Fibroblast of skin of back (primary cell): ENCODE results near the gene AMER2.
"Not testable (repeated sequence)": the region's sequence is repeated elsewhere in the genome, so short reads cannot be mapped to it uniquely, and the experiment has no call there.

Source experiments
- DNase-seq: peaks from one replicate; pipeline ENCODE4 v3.0.0-alpha.2; 2013

AMER2 gene

GRCh38 chr13:25181597-25181996 lies 9.5 kb upstream of the AMER2 start:
- DNase-seq: no peak

GRCh38 chr13:25180775-25181537 lies 8.9 kb upstream of the AMER2 start:
- no peak for DNase-seq

GRCh38 chr13:25179832-25180774 lies 8.0 kb upstream of the AMER2 start:
- DNase-seq: no peak

- no peak for DNase-seq
Observed at GRCh38 chr13:25179011-25179410, 6.9 kb upstream of the AMER2 start.

- DNase-seq: no peak
Observed at GRCh38 chr13:25178070-25178469, 6.0 kb upstream of the AMER2 start.

GRCh38 chr13:25177636-25178035 lies 5.5 kb upstream of the AMER2 start:
- DNase-seq: no peak

GRCh38 chr13:25177012-25177411 lies 4.9 kb upstream of the AMER2 start:
- DNase-seq: no peak

- DNase-seq: no peak
Observed at GRCh38 chr13:25175431-25175830, 3.3 kb upstream of the AMER2 start.

- no peak for DNase-seq
Observed at GRCh38 chr13:25175026-25175425, 2.9 kb upstream of the AMER2 start.

GRCh38 chr13:25174304-25174703 lies 2.2 kb upstream of the AMER2 start:
- DNase-seq: no peak

- DNase-seq: no peak
Observed at GRCh38 chr13:25172303-25172630, 179 bp upstream of the AMER2 start.

GRCh38 chr13:25171170-25171516 lies 945 bp downstream of the AMER2 start:
- DNase-seq: no peak

- no peak for DNase-seq
Observed at GRCh38 chr13:25170554-25171111, 1.5 kb downstream of the AMER2 start.

GRCh38 chr13:25169951-25170553 lies 2.0 kb downstream of the AMER2 start:
- DNase-seq: no peak

GRCh38 chr13:25169356-25169755 lies 2.7 kb downstream of the AMER2 start:
- no peak for DNase-seq

GRCh38 chr13:25168790-25169189 lies 3.3 kb downstream of the AMER2 start:
- no peak for DNase-seq

- no peak for DNase-seq
Observed at GRCh38 chr13:25167382-25168174, 4.5 kb downstream of the AMER2 start.

GRCh38 chr13:25166306-25166705 lies 5.8 kb downstream of the AMER2 start:
- DNase-seq: no peak

GRCh38 chr13:25165663-25166062 lies 6.4 kb downstream of the AMER2 start:
- no peak for DNase-seq

- DNase-seq: not testable (repeated sequence)
Observed at GRCh38 chr13:25165163-25165562, 6.9 kb downstream of the AMER2 start.

- DNase-seq: no peak
Observed at GRCh38 chr13:25157681-25158080, 14.4 kb downstream of the AMER2 start.

- DNase-seq: no peak
Observed at GRCh38 chr13:25153736-25154135, 18.4 kb downstream of the AMER2 start.
